Right lobe of liver (tissue), 6 donors: ENCODE data around the gene IKBKE. TPM values are rescaled to one million over a fixed set of nuclear protein-coding genes. Genes with fewer than 3 reads are reported as not detected.

Source experiments
- ATAC-seq, 4 donors: fragments of 200-7000 bp; cut with Tn5 transposase; one replicate each; pipeline ENCODE4 v1.9.1; 2020; ENCODE audit warnings: mild to moderate bottlenecking in 4 of 4, moderate library complexity in 4 of 4
- DNase-seq, 3 donors: peaks; one replicate each; pipeline ENCODE4 v3.0.0-alpha.2; 2020
- H3K27ac ChIP-seq, 3 donors: fragments of 200-600 bp; one replicate each; pipeline ENCODE4 v1.8.0; 2022
- H3K27me3 ChIP-seq, 2 donors: fragments of 200-600 bp; one replicate each; pipeline ENCODE4 v1.8.0; 2022
- H3K36me3 ChIP-seq, 4 donors: fragments of 200-600 bp; sonication (generic) in 1 of 4; one replicate each; pipeline versions ENCODE4 v1.5.1 to v1.8.0; 2017 to 2022; ENCODE audit warnings: control low read depth in 1 of 4
- H3K4me1 ChIP-seq, 4 donors: fragments of 200-600 bp; sonication (generic) in 1 of 4; one replicate each; pipeline versions ENCODE4 v1.5.1 to v1.8.0; 2017 to 2022; ENCODE audit warnings: control low read depth in 1 of 4
- H3K4me3 ChIP-seq, 3 donors: fragments of 200-600 bp; one replicate each; pipeline ENCODE4 v1.8.0; 2022
- H3K9me3 ChIP-seq, 4 donors: fragments of 200-600 bp; sonication (generic) in 1 of 4; one replicate each; pipeline versions ENCODE4 v1.5.1 to v1.8.0; 2017 to 2022; ENCODE audit warnings: control low read depth in 1 of 4
- POLR2A ChIP-seq: fragments of 450-650 bp; IDR thresholded peaks from one replicate; pipeline ENCODE4 v1.6.1; 2017; ENCODE audit warnings: antibody characterized with exemption, mild to moderate bottlenecking
- WGBS: methylation state at CpG from one replicate; pipeline ENCODE4 v1.1.6; 2018; ENCODE audit warnings: low coverage, low lambda C conversion rate; ENCODE audit not compliant: insufficient coverage; ENCODE audit errors: missing lambda C conversion rate; 5-methylcytosine and 5-hydroxymethylcytosine counted together
- intact Hi-C, 2 donors: fragments of 100-400 bp; cut with DNase I; formaldehyde crosslinking; loops; one replicate each; pipeline versions ENCODE4 v1.11.2 to v1.14.1; 2022
- total RNA-seq, 6 experiments: library from RNA; depleted of rRNA in 2 of 6; stranded (reverse); fragments of >200 nt in 2 of 6; fragmentation: NEBNext Ultra II Directional in 3 of 6; extraction: Animal tissue kit (Norgen Biotek cat#: 25700) in 3 of 6; gene quantifications; one replicate each; pipeline versions ENCODE4 v1.1.0 to v1.2.4, GENCODE V29; 2016 to 2023
- TF ChIP-seq, protein P1 (sequence below), 4 donors: fragments of 200-600 bp in 3 of 4; fragments of 450-650 bp in 1 of 4; IDR thresholded peaks; one replicate each; pipeline versions ENCODE4 v1.5.1 to v1.8.0; 2016 to 2022; ENCODE audit warnings: antibody characterized with exemption in 4 of 4, mild to moderate bottlenecking in 2 of 4
- donor health status: DM: no; HTN: yes; CAD: no.
- donor health status: DM: no; HTN: no; CAD: no.
- donor health status: DM: no; HTN: no; CAD: no.
- donor health status: DM: no; HTN: yes; CAD: no.
- donor health status: DM: no; HTN: yes; CAD: no.

IKBKE gene
- total RNA-seq, 6 experiments from 2014 or later: 0.86 to 2.7 (median 1.9) TPM

- peak overlapping the region in 2 of 3 donors; percentile 7 to 58 for H3K27ac ChIP-seq
- DNase-seq (no peak), ATAC-seq (no peak)
- no peak overlapping the region for H3K4me3 ChIP-seq
- intact Hi-C loops: no loop called here
- peaks cover 0 to 56% (median 19%) of the 10 kb centered on the region in 4 donors for H3K4me1 ChIP-seq
- no peaks in the 10 kb centered on the region for H3K9me3 ChIP-seq
- no peaks in the 10 kb centered on the region for H3K36me3 ChIP-seq
- TF ChIP-seq, protein P1, sequence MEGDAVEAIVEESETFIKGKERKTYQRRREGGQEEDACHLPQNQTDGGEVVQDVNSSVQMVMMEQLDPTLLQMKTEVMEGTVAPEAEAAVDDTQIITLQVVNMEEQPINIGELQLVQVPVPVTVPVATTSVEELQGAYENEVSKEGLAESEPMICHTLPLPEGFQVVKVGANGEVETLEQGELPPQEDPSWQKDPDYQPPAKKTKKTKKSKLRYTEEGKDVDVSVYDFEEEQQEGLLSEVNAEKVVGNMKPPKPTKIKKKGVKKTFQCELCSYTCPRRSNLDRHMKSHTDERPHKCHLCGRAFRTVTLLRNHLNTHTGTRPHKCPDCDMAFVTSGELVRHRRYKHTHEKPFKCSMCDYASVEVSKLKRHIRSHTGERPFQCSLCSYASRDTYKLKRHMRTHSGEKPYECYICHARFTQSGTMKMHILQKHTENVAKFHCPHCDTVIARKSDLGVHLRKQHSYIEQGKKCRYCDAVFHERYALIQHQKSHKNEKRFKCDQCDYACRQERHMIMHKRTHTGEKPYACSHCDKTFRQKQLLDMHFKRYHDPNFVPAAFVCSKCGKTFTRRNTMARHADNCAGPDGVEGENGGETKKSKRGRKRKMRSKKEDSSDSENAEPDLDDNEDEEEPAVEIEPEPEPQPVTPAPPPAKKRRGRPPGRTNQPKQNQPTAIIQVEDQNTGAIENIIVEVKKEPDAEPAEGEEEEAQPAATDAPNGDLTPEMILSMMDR (IDR thresholded peaks at IDR 0.05): no peak
- no peak for TF ChIP-seq POLR2A
- no peaks in the 10 kb centered on the region for H3K27me3 ChIP-seq
- WGBS: 35% methylated on average over 6 of the region's 14 CpGs
Measured at GRCh38 chr1:206511362-206512057, 41.2 kb downstream of the IKBKE start.

DNA sequence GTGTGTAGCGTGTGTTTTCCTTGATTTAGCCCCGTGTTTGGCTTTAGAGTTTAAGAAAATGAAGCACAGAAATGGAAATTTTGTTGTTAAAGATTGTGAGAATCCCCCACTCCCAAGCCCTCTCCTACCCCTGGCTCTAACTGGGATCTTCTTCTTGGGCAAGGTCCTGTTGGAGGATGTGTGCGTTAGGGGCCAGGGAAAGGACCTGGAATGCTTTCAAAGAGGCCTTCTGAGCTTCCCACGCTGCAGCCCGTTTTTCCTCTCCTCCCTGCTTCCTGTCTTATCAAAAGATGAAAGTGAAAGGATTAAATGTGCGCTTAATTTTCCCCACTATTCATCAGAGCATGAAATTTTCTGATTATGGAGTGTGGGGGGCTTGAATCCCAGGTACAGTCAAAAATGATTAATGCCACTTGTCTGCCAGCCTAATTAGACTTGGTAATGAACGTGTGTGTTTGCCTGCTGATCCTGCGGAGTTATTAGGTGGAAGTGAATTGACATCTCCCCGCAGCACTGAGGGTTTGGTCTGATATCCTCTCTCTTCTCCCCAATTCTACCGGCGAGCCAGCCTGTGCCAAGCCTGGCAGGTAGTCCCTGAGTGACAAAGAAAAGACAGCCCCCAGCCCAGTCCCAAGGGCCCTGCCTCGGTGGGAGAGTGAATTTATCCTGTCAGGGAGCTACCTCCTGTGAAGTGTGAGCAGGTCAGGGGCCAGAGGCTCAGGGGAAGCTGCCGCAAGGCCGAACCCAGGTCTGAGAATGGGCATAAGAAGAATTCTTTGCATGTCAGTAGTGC, 42.0 kb downstream of the IKBKE start:
- TF ChIP-seq, protein P1 (IDR thresholded peaks at IDR 0.05): no peak
- TF ChIP-seq POLR2A: no peak
- intact Hi-C loops: no loop called here
- no peaks in the 10 kb centered on the region for H3K9me3 ChIP-seq
- ATAC-seq (no peak), DNase-seq (peak in 1 of 3 donors; percentile 39)
- H3K4me3 ChIP-seq: no peak overlapping the region
- peaks cover 0 to 56% (median 19%) of the 10 kb centered on the region in 4 donors for H3K4me1 ChIP-seq
- H3K36me3 ChIP-seq: no peaks in the 10 kb centered on the region
- WGBS: 7% methylated on average over 7 of the region's 14 CpGs
- H3K27me3 ChIP-seq: no peaks in the 10 kb centered on the region
- H3K27ac ChIP-seq: peak overlapping the region in 2 of 3 donors; percentile 7 to 58

DNA sequence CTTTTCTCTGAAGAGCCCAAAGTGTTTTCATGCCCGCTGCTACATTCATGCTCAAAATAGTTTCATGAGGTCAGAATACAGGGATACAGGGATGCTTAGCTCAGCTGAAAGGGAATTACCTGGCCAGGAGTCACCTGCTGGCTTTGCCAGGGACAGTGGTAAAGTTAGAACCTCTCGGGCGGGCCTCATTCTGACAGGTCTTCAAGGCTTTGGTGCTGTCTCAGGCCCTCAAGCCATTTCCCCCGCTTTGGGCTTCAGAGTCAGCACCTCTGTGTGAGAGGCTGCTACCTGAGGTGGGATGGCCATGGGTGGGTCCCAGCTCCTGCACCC, 42.5 kb downstream of the IKBKE start:
- Histone ChIP-seq H3K27ac (peak overlapping the region in 2 of 3 donors; percentile 8 to 64), H3K9me3 (no peaks in the 10 kb centered on the region), H3K27me3 (no peaks in the 10 kb centered on the region), H3K4me3 (no peak overlapping the region), H3K4me1 (peaks cover 0 to 61% (median 19%) of the 10 kb centered on the region in 4 donors), H3K36me3 (no peaks in the 10 kb centered on the region)
- WGBS: 80% methylated on average over 1 of the region's 4 CpGs
- ATAC-seq: no peak
- DNase-seq: peak in 1 of 3 donors; percentile 48
- TF ChIP-seq POLR2A: no peak
- TF ChIP-seq, protein P1 (IDR thresholded peaks at IDR 0.05): no peak
- intact Hi-C loops: no loop called here

GRCh38 chr1:206513312-206514111, 43.2 kb downstream of the IKBKE start:
- no peaks in the 10 kb centered on the region for H3K27me3 ChIP-seq
- intact Hi-C loops: no loop called here
- peaks cover 0 to 67% (median 23%) of the 10 kb centered on the region in 4 donors for H3K4me1 ChIP-seq
- no peaks in the 10 kb centered on the region for H3K9me3 ChIP-seq
- peak overlapping the region in 2 of 3 donors; percentile 40 to 64 for H3K27ac ChIP-seq
- DNase-seq: peak in 1 of 3 donors; percentile 55
- H3K36me3 ChIP-seq: no peaks in the 10 kb centered on the region
- ATAC-seq: no peak
- TF ChIP-seq, protein P1 (IDR thresholded peaks at IDR 0.05): no peak
- no peak for TF ChIP-seq POLR2A
- whole genome bisulfite sequencing: 65% methylated on average over 7 of the region's 11 CpGs
- no peak overlapping the region for H3K4me3 ChIP-seq
